Esophagus muscularis mucosa (tissue), 4 donors: ENCODE measurements around the gene AGTPBP1.

Source experiments
- CTCF ChIP-seq, 3 experiments: fragments of 200-600 bp in 2 of 3; fragments of 450-650 bp in 1 of 3; sonication (generic) in 2 of 3; IDR thresholded peaks; one replicate each; pipeline ENCODE4 v1.5.1; 2017 to 2019; ENCODE audit warnings: antibody characterized with exemption in 3 of 3, mild to moderate bottlenecking in 2 of 3, moderate library complexity in 1 of 3
- EP300 ChIP-seq: sonication (generic); formaldehyde crosslinking; IDR thresholded peaks from one replicate; pipeline ENCODE4 v1.6.1; 2017; ENCODE audit warnings: antibody characterized with exemption
- POLR2A ChIP-seq: fragments of 450-650 bp; IDR thresholded peaks from one replicate; pipeline ENCODE4 v1.6.1; 2017; ENCODE audit warnings: antibody characterized with exemption, moderate library complexity, mild to moderate bottlenecking, low read depth
- POLR2AphosphoS5 ChIP-seq, 2 donors: sonication (generic); formaldehyde crosslinking; IDR thresholded peaks; one replicate each; pipeline ENCODE4 v1.6.1; 2017; ENCODE audit warnings: antibody characterized with exemption in 2 of 2

- TF ChIP-seq CTCF (IDR thresholded peaks at IDR 0.05) (no peak), POLR2AphosphoS5 (IDR thresholded peaks at IDR 0.05) (no peak), POLR2A (no peak), EP300 (no peak)
These were observed 198.6 kb downstream of the AGTPBP1 start for GRCh38 chr9:85543196-85543595.
